ENCODE results near the gene TBC1D14. TPM values are rescaled to one million over a fixed set of nuclear protein-coding genes. Genes with fewer than 3 reads are reported as not detected.
A peak's percentile ranks its signal among the peaks of the same experiment; 100 is the strongest.

TBC1D14 gene
- total RNA-seq, 2 experiments from 2014 or later, result 23.6 to 24.6 TPM

DNA sequence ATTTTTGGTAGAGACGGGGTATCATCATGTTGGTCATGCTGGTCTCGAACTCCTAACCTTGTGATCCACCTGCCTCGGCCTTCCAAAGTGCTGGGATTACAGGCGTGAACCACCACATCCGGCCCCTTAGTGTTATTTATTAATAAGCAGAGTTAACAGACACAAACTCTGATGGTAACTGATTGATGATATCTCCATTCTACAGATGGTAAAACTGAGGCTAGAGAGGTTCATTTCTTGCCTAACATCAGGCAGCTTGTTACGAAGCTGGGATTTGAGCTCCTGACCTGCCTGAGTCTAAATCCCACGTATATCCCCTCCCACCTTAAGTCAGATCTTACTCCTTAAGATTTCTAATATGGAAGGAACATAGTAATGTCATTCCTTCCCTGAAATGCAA, 36.9 kb downstream of the TBC1D14 start:
- Mint-ChIP-seq H3K4me1 (ENCODE audit: low read depth) (peaks cover 45% of the 10 kb centered on the region), H3K27ac (no peak overlapping the region), H3K27me3 (ENCODE audit: low read depth) (no peaks in the 10 kb centered on the region), H3K36me3 (ENCODE audit: low read depth) (no peaks in the 10 kb centered on the region), H3K9me3 (no peaks in the 10 kb centered on the region), H3K4me3 (no peak overlapping the region)
- intact Hi-C loops (cut with micrococcal nuclease), result no loop called here
- no peak for DNase-seq
- CTCF ChIA-PET, result interaction anchor here (0.7 kb wide), 1 partner anchor 36 kb away, joined by 3 read pairs; no protein-coding TSS in a partner anchor

DNA sequence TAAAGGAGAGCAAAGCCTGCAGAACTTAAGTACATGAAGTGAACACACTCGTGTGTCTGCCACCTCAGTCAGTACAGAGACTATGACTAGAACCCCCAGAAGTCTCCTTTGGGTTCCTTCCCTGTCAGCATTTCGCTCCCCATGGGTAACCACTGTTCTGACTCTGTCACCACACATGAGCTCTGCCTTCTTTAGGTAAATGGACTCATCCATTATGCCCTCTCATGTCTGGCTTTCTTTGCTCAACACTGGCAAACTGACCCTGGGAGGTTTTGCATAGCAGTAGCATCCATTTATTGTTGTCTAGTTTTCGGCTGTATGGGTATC, 38.5 kb downstream of the TBC1D14 start:
- CTCF ChIA-PET, result interaction anchor here (0.6 kb wide), 1 partner anchor 286 kb away, joined by 3 read pairs; no protein-coding TSS in a partner anchor
- H3K36me3 Mint-ChIP-seq (ENCODE audit: low read depth), result no peaks in the 10 kb centered on the region
- no peak overlapping the region for H3K27ac Mint-ChIP-seq
- H3K4me3 Mint-ChIP-seq, result no peak overlapping the region
- peaks cover 41% of the 10 kb centered on the region for H3K4me1 Mint-ChIP-seq (ENCODE audit: low read depth)
- intact Hi-C loops (cut with micrococcal nuclease), result no loop called here
- no peaks in the 10 kb centered on the region for H3K27me3 Mint-ChIP-seq (ENCODE audit: low read depth)
- H3K9me3 Mint-ChIP-seq, result no peaks in the 10 kb centered on the region
- DNase-seq, result no peak

DNA sequence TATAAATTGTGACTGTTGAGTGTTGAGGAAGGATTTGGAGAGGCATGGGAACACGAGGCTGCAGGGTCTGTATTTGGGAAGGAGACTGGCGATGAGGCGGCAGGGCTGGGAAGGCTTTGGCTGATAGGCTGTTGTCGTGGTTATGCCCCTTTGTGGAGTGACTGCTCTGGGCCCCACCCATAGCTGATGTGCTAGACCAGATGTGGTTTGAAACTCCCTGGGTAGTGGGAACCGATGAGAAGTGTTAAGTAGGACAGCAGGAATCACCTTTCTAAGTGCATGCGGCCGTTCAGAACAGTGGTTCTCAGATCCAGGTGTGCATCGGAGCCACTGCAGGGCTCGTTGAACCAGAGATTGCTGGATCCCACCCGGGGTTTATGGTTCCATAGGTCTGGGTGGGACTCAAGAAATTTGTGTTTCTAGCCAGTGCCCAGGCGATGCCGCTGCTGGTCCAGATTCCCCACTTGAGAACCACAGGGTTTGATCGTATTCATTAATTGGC, 42.3 kb downstream of the TBC1D14 start:
- Mint-ChIP-seq H3K36me3 (ENCODE audit: low read depth) (no peaks in the 10 kb centered on the region), H3K4me3 (no peak overlapping the region), H3K4me1 (ENCODE audit: low read depth) (peaks cover 48% of the 10 kb centered on the region), H3K27ac (peak overlapping the region; percentile 36), H3K27me3 (ENCODE audit: low read depth) (no peaks in the 10 kb centered on the region), H3K9me3 (no peaks in the 10 kb centered on the region)
- CTCF ChIA-PET, result interaction anchor here (0.6 to 0.7 kb wide), 2 partner anchors 40 to 77 kb away, joined by 3 to 5 read pairs; no protein-coding TSS in a partner anchor
- no peak for DNase-seq
- intact Hi-C loops (cut with micrococcal nuclease), result no loop called here

DNA sequence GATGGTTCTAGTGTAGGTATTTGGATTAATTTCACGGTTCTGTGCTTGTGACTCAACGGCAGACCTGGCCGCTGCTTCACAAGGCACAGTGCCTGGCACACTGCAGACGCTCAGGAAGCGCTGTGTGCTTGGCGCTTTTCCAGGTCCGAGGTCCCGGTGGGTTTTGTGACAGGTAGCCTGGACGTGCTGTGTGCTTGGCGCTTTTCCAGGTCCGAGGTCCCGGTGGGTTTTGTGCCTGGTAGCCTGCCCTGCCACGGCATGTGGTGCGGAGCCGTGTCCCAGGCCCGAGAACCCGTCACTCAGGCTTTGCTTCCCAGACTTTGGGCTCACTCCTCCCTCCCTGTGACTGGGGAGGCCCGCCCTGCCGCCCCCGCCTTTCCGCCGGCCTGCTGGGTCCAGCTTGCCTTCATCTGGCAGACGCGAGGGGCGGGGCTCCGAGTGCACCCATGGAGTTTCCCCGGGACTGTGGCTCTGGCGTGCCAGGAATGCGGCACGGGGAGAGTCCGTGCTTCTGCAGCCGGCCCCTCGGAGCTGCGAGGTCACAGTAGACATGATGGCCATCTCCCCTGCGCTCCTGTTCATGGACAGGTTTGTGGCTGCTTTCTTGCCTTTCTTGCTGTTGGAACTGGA, 44.2 kb downstream of the TBC1D14 start:
- Mint-ChIP-seq H3K36me3 (ENCODE audit: low read depth) (no peaks in the 10 kb centered on the region), H3K27me3 (ENCODE audit: low read depth) (no peaks in the 10 kb centered on the region), H3K27ac (no peak overlapping the region), H3K4me3 (no peak overlapping the region), H3K4me1 (ENCODE audit: low read depth) (peaks cover 42% of the 10 kb centered on the region), H3K9me3 (no peaks in the 10 kb centered on the region)
- CTCF ChIA-PET, result no interaction called here
- intact Hi-C loops (cut with micrococcal nuclease), result no loop called here
- DNase-seq, result no peak

DNA sequence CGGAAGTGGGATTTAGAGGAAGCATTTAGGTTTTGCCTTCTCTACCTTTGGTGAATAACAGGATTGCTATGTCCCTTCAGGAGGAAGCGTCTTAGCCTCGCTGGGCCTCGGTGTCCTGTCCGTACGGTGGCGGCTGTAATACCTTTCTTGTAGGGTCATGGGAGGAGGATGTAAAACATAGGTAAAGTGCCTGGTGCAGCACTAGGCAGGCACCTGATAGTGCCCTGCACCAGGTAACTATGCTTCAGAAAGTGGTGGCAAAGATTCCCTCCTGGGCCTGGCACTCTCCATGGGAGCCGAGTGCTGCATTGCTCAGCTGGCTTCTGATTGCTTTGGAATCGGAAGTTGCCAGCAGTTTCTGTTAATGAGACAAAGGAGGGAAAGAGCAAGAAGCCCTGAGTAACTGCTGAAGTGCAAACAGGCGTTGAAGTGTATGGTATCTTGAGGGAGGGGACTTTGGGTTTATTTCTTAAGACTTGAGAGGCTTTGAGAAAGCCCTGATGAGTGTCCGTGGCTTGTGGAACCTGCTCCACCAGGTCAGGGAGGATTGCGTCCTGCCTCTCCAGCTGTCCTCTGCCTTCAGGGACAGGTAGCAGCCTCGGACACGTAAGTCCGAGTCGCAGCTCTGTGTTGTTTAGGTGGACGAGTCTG, 45.8 kb downstream of the TBC1D14 start:
- Mint-ChIP-seq H3K9me3 (no peaks in the 10 kb centered on the region), H3K4me1 (ENCODE audit: low read depth) (peaks cover 40% of the 10 kb centered on the region), H3K4me3 (no peak overlapping the region), H3K27ac (no peak overlapping the region), H3K27me3 (ENCODE audit: low read depth) (no peaks in the 10 kb centered on the region), H3K36me3 (ENCODE audit: low read depth) (no peaks in the 10 kb centered on the region)
- intact Hi-C loops (cut with micrococcal nuclease), result no loop called here
- no peak for DNase-seq
- CTCF ChIA-PET, result interaction anchor here (1.1 kb wide), 1 partner anchor 24 kb away, joined by 3 read pairs; no protein-coding TSS in a partner anchor

DNA sequence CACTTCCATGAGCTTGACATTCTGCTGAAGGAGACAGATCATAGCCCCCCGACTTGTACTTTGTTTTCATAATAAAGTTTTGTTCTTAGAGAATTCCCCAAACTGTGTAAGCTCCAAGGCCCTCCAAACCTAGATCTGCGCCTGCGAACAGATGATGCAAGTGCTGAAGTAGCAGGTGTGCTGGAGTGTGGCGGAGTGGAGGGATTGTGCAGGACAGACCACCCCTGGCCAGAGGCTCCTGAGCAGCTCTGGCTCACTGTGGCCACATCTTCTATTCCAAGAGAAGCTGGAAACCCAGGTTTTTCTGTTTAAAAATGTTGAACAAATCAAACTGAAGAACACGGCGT, 46.4 kb downstream of the TBC1D14 start:
- peaks cover 39% of the 10 kb centered on the region for H3K4me1 Mint-ChIP-seq (ENCODE audit: low read depth)
- CTCF ChIA-PET, result interaction anchor here (1.1 kb wide), 1 partner anchor 24 kb away, joined by 3 read pairs; no protein-coding TSS in a partner anchor
- H3K27ac Mint-ChIP-seq, result no peak overlapping the region

DNA sequence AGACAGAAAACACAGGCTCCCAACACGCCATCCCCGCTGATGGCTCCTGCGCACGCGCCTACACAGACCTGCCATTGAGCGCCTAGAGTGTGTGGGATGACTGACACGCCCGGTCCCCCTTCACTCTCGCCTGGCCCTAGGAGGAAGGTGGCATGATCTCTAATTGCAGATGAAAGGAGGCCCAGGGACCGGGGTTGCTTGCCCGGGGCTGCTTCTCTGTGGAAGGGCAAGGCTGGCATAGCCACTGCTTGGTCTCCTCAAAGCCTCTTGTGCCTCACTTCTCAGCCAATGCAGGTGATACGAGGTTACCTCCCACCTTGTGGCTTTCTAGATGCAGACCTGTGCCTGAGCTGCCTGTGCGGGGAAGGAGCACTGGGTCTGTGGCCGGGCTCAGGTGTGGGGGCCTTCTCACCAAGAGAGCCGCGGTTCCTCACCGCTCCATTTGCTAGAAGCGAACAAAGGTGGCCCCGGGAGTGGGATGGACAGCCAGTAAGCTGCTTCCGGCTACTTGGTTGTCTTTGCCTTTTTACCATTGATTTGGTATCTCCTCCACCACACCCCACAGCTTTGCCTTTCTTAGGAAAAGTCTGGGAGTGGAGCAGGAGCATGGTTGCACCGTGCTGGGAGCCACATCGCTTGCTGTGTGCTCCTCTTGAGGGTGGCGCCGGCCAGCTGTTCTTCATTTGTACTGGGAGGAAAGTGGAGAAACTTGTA, 47.0 kb downstream of the TBC1D14 start:
- CTCF ChIA-PET, result interaction anchor here (1.1 kb wide), 1 partner anchor 25 kb away, joined by 3 read pairs; no protein-coding TSS in a partner anchor
- Mint-ChIP-seq H3K4me1 (ENCODE audit: low read depth) (peaks cover 38% of the 10 kb centered on the region), H3K36me3 (ENCODE audit: low read depth) (no peaks in the 10 kb centered on the region), H3K4me3 (no peak overlapping the region), H3K9me3 (no peaks in the 10 kb centered on the region), H3K27ac (no peak overlapping the region), H3K27me3 (ENCODE audit: low read depth) (no peaks in the 10 kb centered on the region)
- DNase-seq, result no peak
- intact Hi-C loops (cut with micrococcal nuclease), result no loop called here

More for the DNA sequence above, 46.4 kb downstream of the TBC1D14 start:
- H3K36me3 Mint-ChIP-seq (ENCODE audit: low read depth), result no peaks in the 10 kb centered on the region
- intact Hi-C loops (cut with micrococcal nuclease), result no loop called here
- DNase-seq, result no peak
- no peak overlapping the region for H3K4me3 Mint-ChIP-seq
- H3K9me3 Mint-ChIP-seq, result no peaks in the 10 kb centered on the region
- H3K27me3 Mint-ChIP-seq (ENCODE audit: low read depth), result no peaks in the 10 kb centered on the region

DNA sequence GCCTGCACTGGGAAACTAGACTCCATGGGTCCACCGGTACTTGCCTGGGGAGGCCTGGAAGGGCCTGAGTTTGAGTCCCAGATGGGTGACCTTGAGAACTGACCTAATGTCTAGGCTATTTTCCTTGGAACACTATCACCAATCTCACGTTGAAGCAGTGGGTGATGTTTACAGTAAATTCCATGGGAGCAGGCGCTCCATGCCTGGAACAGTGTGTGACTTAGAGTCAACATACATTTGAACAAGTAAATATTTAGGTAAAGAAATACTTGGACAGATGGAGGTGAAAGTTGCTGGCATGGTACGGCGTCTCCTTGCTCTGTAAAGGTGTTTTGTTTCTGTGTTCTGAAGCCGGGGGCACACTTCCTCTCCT, 47.5 kb downstream of the TBC1D14 start:
- no peak overlapping the region for H3K4me3 Mint-ChIP-seq
- no peak overlapping the region for H3K27ac Mint-ChIP-seq
- H3K4me1 Mint-ChIP-seq (ENCODE audit: low read depth), result peaks cover 38% of the 10 kb centered on the region
- intact Hi-C loops (cut with micrococcal nuclease), result no loop called here
- H3K36me3 Mint-ChIP-seq (ENCODE audit: low read depth), result no peaks in the 10 kb centered on the region
- CTCF ChIA-PET, result no interaction called here
- no peak for DNase-seq
- no peaks in the 10 kb centered on the region for H3K9me3 Mint-ChIP-seq
- no peaks in the 10 kb centered on the region for H3K27me3 Mint-ChIP-seq (ENCODE audit: low read depth)

DNA sequence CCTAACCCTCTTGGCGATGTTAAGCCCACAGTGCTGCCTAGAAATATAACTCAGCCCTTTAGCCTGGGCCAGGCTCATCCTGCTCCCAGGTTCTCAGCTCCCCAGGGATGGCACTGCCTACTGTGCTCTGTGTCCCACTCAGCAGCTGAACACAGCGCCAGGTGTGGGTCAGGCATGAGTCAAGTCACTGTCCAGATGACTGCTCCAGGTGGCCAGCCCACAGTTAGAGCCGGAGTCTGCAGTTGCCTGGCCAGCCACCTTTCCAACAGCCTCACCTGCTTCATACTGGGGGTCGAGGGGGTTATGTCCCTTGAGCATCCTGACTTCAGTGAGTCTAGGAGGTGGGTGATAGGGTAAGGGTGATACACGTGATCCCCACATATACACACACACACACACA, 48.4 kb downstream of the TBC1D14 start:
- DNase-seq, result no peak
- CTCF ChIA-PET, result no interaction called here
- intact Hi-C loops (cut with micrococcal nuclease), result no loop called here
- no peak overlapping the region for H3K4me3 Mint-ChIP-seq
- H3K9me3 Mint-ChIP-seq, result no peaks in the 10 kb centered on the region
- H3K27me3 Mint-ChIP-seq (ENCODE audit: low read depth), result no peaks in the 10 kb centered on the region
- H3K36me3 Mint-ChIP-seq (ENCODE audit: low read depth), result no peaks in the 10 kb centered on the region
- no peak overlapping the region for H3K27ac Mint-ChIP-seq
- H3K4me1 Mint-ChIP-seq (ENCODE audit: low read depth), result peaks cover 39% of the 10 kb centered on the region

DNA sequence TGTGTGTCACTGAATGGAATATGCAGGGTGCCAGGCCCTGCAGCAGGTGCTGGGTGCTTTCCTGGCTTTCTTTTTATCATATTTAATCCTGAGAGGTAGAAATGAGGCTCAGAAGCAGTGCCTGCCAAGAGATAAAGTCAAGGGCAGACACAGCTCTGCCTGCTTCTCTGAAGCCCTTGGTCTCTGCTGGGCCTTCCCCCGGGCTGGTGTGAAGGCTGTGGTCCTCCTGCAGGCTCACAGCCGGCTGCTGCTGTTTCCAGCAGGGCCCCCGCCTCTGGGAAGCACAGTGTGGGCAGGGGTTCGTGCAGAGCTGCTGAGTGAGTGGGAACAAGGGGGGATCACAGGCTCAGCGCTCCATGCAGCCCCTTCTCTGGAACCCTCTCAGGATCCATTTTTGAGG, 49.6 kb downstream of the TBC1D14 start:
- intact Hi-C loops (cut with micrococcal nuclease), result no loop called here
- Mint-ChIP-seq H3K9me3 (no peaks in the 10 kb centered on the region), H3K36me3 (ENCODE audit: low read depth) (no peaks in the 10 kb centered on the region), H3K4me3 (no peak overlapping the region), H3K27me3 (ENCODE audit: low read depth) (no peaks in the 10 kb centered on the region), H3K27ac (no peak overlapping the region), H3K4me1 (ENCODE audit: low read depth) (peaks cover 42% of the 10 kb centered on the region)
- CTCF ChIA-PET, result no interaction called here
- DNase-seq, result no peak

DNA sequence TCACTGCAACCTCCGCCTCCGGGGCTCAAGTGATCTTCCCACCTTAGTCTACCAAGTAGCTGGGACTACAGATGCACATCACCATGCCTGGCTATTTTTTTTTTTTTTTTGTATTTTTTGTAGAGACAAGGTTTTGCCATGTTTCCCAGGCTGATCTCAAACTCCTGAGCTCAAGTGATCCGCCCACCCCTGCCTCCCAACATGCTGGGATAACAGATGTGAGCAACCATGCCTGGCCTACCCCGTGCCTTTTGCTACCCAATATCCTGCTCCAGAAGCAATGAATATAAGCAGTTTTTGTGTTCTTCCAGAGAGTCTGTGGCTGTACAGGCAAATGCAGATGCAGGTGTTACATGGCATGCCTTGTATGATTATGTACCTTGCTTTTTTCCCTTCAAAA, 50.5 kb downstream of the TBC1D14 start:
- intact Hi-C loops (cut with micrococcal nuclease), result no loop called here
- Mint-ChIP-seq H3K36me3 (ENCODE audit: low read depth) (no peaks in the 10 kb centered on the region), H3K27ac (no peak overlapping the region), H3K4me1 (ENCODE audit: low read depth) (peaks cover 43% of the 10 kb centered on the region), H3K4me3 (no peak overlapping the region), H3K27me3 (ENCODE audit: low read depth) (no peaks in the 10 kb centered on the region), H3K9me3 (no peaks in the 10 kb centered on the region)
- no peak for DNase-seq
- CTCF ChIA-PET, result interaction anchor here (0.6 kb wide), 1 partner anchor 13 kb away, joined by 3 read pairs; no protein-coding TSS in a partner anchor

DNA sequence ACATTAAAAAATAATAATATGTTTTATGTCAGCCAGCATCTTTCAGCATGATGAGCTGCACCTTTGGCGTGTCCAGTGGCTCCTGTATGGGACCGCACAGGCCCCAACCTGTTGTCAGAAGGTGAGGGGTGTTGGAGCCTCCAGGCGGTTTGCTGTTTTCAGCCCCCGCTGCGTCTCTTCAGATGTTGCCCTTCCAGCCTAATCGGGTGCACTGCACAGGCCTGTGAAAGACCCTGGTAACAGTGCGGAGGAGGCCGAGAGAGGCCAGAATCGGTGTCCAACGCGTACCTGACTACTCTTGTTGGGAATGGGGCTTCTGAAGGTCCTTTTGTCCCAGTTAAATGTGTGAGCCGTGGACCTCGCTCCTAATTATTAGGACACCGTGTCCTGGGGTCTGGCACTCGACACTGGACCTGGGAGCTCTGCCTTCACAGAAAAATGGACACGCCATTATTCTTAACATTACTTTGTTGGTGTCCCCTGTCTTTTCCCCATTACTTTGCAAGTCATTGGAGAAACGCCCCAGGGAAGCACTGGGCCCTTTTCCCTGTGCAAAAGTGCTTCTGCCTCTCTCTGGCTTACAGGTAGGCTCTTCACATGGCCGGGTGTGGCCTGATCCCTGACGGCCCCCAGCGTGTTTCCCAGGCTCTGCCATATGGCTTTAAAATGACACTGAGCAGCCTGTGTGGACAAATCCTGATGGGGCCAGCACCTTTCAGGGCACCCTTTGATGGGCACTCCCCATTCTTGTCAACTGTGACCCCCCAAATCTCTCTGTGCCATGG, 51.2 kb downstream of the TBC1D14 start:
- H3K27ac Mint-ChIP-seq, result no peak overlapping the region
- H3K4me3 Mint-ChIP-seq, result no peak overlapping the region
- CTCF ChIA-PET, result interaction anchor here (0.6 kb wide), 1 partner anchor 13 kb away, joined by 3 read pairs; no protein-coding TSS in a partner anchor
- intact Hi-C loops (cut with micrococcal nuclease), result no loop called here
- DNase-seq, result no peak
- peaks cover 45% of the 10 kb centered on the region for H3K4me1 Mint-ChIP-seq (ENCODE audit: low read depth)
- H3K36me3 Mint-ChIP-seq (ENCODE audit: low read depth), result no peaks in the 10 kb centered on the region
- no peaks in the 10 kb centered on the region for H3K9me3 Mint-ChIP-seq
- no peaks in the 10 kb centered on the region for H3K27me3 Mint-ChIP-seq (ENCODE audit: low read depth)
